HTERT RPE-1 (cell line): ENCODE data around the gene TNFRSF6B.
"Not testable (repeated sequence)": the region's sequence is repeated elsewhere in the genome, so short reads cannot be mapped to it uniquely, and the experiment has no call there.

Source experiments
- in situ Hi-C: fragments of 300-500 bp; cut with MboI; formaldehyde crosslinking; loops from 4 replicates; pipeline ENCODE4 v1.14.3; 2020; ENCODE audit warnings: low sequenced_read_pairs

TNFRSF6B gene, protein sequence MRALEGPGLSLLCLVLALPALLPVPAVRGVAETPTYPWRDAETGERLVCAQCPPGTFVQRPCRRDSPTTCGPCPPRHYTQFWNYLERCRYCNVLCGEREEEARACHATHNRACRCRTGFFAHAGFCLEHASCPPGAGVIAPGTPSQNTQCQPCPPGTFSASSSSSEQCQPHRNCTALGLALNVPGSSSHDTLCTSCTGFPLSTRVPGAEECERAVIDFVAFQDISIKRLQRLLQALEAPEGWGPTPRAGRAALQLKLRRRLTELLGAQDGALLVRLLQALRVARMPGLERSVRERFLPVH

DNA sequence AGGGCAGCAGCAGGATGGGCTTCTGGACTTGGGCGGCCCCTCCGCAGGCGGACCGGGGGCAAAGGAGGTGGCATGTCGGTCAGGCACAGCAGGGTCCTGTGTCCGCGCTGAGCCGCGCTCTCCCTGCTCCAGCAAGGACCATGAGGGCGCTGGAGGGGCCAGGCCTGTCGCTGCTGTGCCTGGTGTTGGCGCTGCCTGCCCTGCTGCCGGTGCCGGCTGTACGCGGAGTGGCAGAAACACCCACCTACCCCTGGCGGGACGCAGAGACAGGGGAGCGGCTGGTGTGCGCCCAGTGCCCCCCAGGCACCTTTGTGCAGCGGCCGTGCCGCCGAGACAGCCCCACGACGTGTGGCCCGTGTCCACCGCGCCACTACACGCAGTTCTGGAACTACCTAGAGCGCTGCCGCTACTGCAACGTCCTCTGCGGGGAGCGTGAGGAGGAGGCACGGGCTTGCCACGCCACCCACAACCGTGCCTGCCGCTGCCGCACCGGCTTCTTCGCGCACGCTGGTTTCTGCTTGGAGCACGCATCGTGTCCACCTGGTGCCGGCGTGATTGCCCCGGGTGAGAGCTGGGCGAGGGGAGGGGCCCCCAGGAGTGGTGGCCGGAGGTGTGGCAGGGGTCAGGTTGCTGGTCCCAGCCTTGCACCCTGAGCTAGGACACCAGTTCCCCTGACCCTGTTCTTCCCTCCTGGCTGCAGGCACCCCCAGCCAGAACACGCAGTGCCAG lies at the start of gene TNFRSF6B:
Gene TNFRSF6B, plus strand, starts transcription at position 25 of the 729 bp plus-strand sequence. Its CDS starts 116 bp downstream, at position 141.
- in situ Hi-C loops, result no loop called here

GRCh38 chr20:63648190-63648589 lies 48.3 kb upstream of the TNFRSF6B start:
- in situ Hi-C loops, result no loop called here

DNA sequence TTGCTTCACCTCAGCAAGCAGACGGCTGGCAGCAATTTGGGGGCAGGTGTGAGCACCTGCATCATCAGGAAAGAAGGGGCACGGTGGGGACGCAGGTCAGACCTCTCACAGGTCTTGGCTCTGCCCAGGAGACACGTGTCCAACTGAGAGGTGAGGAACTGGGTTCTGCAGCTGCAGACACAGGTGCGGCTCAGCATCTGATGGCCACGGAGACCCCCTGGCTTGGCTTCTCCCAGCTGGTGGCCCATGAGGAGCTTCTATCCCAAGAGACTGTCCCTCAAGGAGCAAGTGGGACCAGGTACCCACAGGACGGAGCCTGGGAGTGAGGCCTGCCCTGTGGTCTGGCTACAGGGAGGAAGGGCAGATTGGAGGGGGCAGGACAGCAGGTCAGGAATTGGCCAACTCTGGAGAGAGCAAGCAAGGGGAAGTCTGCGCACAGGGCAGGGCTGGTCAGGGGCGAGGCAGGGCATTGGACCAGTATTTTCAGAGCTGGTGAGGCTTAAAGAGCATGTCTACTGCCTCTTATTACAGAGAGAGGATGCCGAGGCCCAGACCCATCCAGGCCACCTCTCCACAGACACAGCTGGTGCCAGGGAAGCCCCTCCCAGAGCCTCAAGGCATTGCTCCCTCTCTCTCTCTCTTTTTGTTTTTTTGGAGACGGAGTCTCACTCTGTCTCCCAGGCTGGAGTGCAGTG lies 47.4 kb upstream of the TNFRSF6B start:
- in situ Hi-C loops, result no loop called here

DNA sequence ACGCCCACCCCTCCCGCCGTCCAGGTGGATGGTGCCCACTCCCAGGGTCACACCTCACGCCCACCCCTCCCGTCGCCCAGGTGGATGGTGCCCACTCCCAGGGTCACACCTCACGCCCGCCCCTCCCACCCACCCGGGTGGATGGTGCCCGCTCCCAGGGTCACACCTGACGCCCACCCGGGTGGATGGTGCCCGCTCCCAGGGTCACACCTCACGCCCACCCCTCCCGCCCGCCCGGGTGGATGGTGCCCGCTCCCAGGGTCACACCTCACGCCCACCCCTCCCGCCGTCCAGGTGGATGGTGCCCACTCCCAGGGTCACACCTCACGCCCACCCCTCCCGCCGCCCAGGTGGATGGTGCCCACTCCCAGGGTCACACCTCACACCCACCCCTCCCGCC lies 46.0 kb upstream of the TNFRSF6B start:
- in situ Hi-C loops, result not testable (repeated sequence)

GRCh38 chr20:63651942-63652191 lies 44.6 kb upstream of the TNFRSF6B start:
- in situ Hi-C loops, result no loop called here

- in situ Hi-C loops, result no loop called here
Measured at GRCh38 chr20:63652192-63652980, 44.1 kb upstream of the TNFRSF6B start.

GRCh38 chr20:63653041-63653973 lies 43.1 kb upstream of the TNFRSF6B start, which contains the start of gene STMN3:
TSS of gene STMN3 (minus strand) at chr20:63653424. CDS start at chr20:63653345, 79 bp downstream.
- in situ Hi-C loops, result no loop called here

DNA sequence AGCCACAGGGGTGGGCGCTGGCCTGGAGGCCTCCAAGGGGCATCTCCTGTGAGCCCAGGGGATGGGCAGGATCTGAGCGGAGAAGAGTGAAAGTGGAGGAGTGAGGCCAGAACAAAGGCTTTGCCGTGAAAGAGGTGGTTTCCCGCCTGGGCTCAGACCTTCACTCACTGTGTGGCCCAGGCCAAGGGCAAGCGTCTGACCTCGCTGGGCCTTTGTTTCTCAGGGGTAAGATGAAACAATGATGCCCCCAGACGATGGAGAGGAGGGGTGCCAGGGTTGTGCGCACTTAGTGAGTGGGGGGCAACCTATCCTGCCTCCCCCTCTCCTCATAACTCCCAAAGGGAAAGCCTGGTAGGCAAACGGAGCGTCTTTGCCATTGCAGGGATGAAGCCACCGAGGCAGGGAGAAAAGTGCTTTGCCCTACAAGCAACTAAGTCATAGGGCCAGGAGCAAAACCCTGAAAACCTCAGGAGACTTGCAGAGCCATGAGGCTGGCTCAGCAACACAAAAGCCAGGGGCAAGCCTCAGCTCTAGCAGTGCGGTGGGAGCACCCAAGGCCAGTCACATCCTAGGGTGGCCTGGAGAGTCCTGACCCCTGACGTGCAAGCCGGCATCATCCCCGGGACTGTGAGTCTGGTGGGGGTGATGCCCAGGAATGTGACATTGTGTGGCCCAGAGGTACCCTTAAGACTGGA lies 42.3 kb upstream of the TNFRSF6B start:
- in situ Hi-C loops, result no loop called here

GRCh38 chr20:63655249-63655648 lies 41.2 kb upstream of the TNFRSF6B start:
- in situ Hi-C loops, result no loop called here

- in situ Hi-C loops, result no loop called here
Measured at GRCh38 chr20:63656451-63656850, 40.0 kb upstream of the TNFRSF6B start.

GRCh38 chr20:63657260-63657936 lies 39.1 kb upstream of the TNFRSF6B start:
- in situ Hi-C loops, result no loop called here

GRCh38 chr20:63657937-63658748 lies 38.3 kb upstream of the TNFRSF6B start, which contains the start of gene RTEL1:
TSS of gene RTEL1 (plus strand) at chr20:63658312. CDS start at chr20:63659403, 1,091 bp downstream.
- in situ Hi-C loops, result no loop called here

DNA sequence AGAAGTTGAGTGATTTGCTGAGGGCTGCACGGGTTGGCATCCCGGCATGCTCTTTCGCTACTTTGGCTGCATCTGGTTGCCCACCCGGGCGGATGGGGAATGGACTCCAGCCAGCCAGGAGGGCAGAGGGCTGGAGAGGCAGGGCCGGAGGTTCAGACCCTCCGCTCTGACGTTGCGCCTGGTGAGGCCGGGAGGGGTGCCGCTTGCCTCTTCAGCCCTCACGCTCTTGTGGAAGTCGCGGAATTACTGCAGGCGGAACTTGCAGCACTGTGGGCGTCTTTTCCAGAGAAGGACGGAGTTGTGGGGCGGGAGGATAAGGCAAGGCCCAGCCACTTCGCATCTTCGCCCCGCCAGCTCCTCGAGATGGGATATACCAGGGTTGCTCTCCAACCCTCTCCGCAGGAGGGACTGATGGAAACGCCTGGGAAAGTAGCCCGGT lies 37.7 kb upstream of the TNFRSF6B start:
- in situ Hi-C loops, result no loop called here

DNA sequence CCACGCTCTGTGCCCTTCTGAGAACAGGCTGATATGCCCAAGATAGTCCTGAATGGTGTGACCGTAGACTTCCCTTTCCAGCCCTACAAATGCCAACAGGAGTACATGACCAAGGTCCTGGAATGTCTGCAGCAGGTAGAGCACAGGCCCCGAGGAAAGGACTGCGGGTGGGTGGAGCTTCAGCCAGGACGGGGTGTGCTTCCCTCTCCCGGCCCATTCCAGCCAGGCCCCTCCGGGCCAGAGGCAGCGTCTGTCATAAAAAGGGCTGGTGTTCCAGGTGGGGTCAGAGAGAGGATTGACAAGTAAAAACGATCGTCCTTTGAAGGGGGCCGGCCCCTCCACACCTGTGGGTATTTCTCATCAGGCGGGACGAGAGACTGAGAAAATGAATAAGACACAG lies 37.1 kb upstream of the TNFRSF6B start:
- in situ Hi-C loops, result no loop called here

DNA sequence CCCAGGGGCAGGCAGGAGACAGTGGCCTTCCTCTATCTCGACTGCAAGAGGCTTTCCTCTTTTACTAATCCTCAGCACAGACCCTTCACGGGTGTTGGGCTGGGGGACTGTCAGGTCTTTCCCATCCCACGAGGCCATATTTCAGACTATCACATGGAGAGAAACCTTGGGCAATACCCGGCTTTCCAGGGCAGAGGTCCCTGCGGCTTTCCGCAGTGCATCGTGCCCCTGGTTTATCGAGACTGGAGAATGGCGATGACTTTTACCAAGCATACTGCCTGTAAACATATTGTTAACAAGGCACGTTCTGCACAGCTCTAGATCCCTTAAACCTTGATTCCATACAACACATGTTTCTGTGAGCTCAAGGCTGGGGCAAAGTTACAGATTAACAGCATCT lies 36.3 kb upstream of the TNFRSF6B start:
- in situ Hi-C loops, result not testable (repeated sequence)

- in situ Hi-C loops, result no loop called here
Measured at GRCh38 chr20:63660622-63661021, 35.8 kb upstream of the TNFRSF6B start.

GRCh38 chr20:63661108-63661507 lies 35.3 kb upstream of the TNFRSF6B start:
- in situ Hi-C loops, result no loop called here
